GM23248 (cell line): ENCODE data around the gene RHAG. TPM values are rescaled to one million over a fixed set of nuclear protein-coding genes. Genes with fewer than 3 reads are reported as not detected.
"Not testable (repeated sequence)": the region's sequence is repeated elsewhere in the genome, so short reads cannot be mapped to it uniquely, and the experiment has no call there.

Experiments
- DNase-seq: peaks from one replicate; pipeline ENCODE4 v3.0.0-alpha.2; 2015
- H2AFZ ChIP-seq: fragments of 200-600 bp; sonication (generic); 2 replicates; pipeline ENCODE4 v1.6.1; 2016; ENCODE audit warnings: antibody characterized with exemption
- H3F3A ChIP-seq: fragments of 200-600 bp; sonication (generic); 2 replicates; pipeline ENCODE4 v1.6.1; 2016; ENCODE audit warnings: mild to moderate bottlenecking, antibody characterized with exemption, mixed run types; ENCODE audit not compliant: insufficient read depth
- H3K27ac ChIP-seq: fragments of 200-600 bp; sonication (generic); 2 replicates; pipeline ENCODE4 v1.5.1; 2016; ENCODE audit warnings: mild to moderate bottlenecking
- H3K27me3 ChIP-seq: fragments of 200-600 bp; sonication (generic); replicated peaks from 2 replicates; pipeline ENCODE4 v1.6.1; 2016; ENCODE audit warnings: mild to moderate bottlenecking; ENCODE audit not compliant: insufficient read depth
- H3K36me3 ChIP-seq: fragments of 200-600 bp; sonication (generic); 2 replicates; pipeline ENCODE4 v1.6.1; 2016; ENCODE audit warnings: low read depth, mild to moderate bottlenecking
- H3K4me1 ChIP-seq: fragments of 200-600 bp; sonication (generic); 2 replicates; pipeline ENCODE4 v1.6.1; 2016; ENCODE audit warnings: mild to moderate bottlenecking; ENCODE audit not compliant: insufficient read depth
- H3K4me2 ChIP-seq: fragments of 200-600 bp; sonication (generic); one replicate; pipeline ENCODE4 v1.6.1; 2016; ENCODE audit warnings: mild to moderate bottlenecking; ENCODE audit not compliant: unreplicated experiment
- H3K4me3 ChIP-seq: fragments of 200-600 bp; sonication (generic); 2 replicates; pipeline ENCODE4 v1.5.1; 2016; ENCODE audit warnings: mild to moderate bottlenecking
- H3K79me2 ChIP-seq: fragments of 200-600 bp; sonication (generic); 2 replicates; pipeline ENCODE4 v1.6.1; 2016; ENCODE audit warnings: mild to moderate bottlenecking; ENCODE audit not compliant: insufficient read depth
- H3K9ac ChIP-seq: fragments of 200-600 bp; sonication (generic); 2 replicates; pipeline ENCODE4 v1.6.1; 2016; ENCODE audit warnings: mild to moderate bottlenecking
- H3K9me2 ChIP-seq: fragments of 200-600 bp; sonication (generic); 2 replicates; pipeline ENCODE4 v1.6.1; 2016; ENCODE audit warnings: mixed run types, mild to moderate bottlenecking, moderate library complexity; ENCODE audit not compliant: insufficient read depth
- H3K9me3 ChIP-seq: fragments of 200-600 bp; sonication (generic); one replicate; pipeline ENCODE4 v1.6.1; 2017; ENCODE audit warnings: low read depth
- H4K20me1 ChIP-seq: fragments of 200-600 bp; sonication (generic); 2 replicates; pipeline ENCODE4 v1.6.0; 2016; ENCODE audit not compliant: insufficient read depth
- EZH2 ChIP-seq: fragments of 200-600 bp; sonication (generic); IDR thresholded peaks from 2 replicates; pipeline ENCODE4 v1.6.1; 2018; ENCODE audit warnings: antibody characterized with exemption, mild to moderate bottlenecking; ENCODE audit not compliant: insufficient read depth, poor library complexity, severe bottlenecking
- EZH2phosphoT487 ChIP-seq: fragments of 200-600 bp; sonication (generic); IDR thresholded peaks from 2 replicates; pipeline ENCODE4 v1.6.1; 2018; ENCODE audit warnings: antibody characterized with exemption, moderate library complexity, mild to moderate bottlenecking, low read depth; ENCODE audit not compliant: insufficient read depth
- WGBS, 2 experiments: methylation state at CpG; one replicate each; pipeline ENCODE4 v1.1.6; 2015 to 2017; ENCODE audit warnings: low lambda C conversion rate in 2 of 2, low coverage in 1 of 2; ENCODE audit errors: missing lambda C conversion rate in 2 of 2; 5-methylcytosine and 5-hydroxymethylcytosine counted together
- in situ Hi-C: fragments of 300-500 bp; cut with MboI; formaldehyde crosslinking; loops from 2 replicates; pipeline ENCODE4 v1.15.0; 2020
- polyA plus RNA-seq: library from polyadenylated mRNA; unstranded; fragments of >200 nt; fragmentation: Nextera tagmentation; extraction: Ambion mirVana; gene quantifications from 2 replicates; pipeline ENCODE4 v1.2.1, GENCODE V29; 2016
- total RNA-seq: library from RNA; depleted of rRNA; stranded (reverse); fragments of >200 nt; shearing (Covaris generic); gene quantifications from 2 replicates; pipeline ENCODE4 v1.2.3, GENCODE V29; 2014

The RHAG gene
- total and polyA plus RNA-seq, 2 experiments from 2014 or later, result not detected

GRCh38 chr6:49632727-49633126 is 3.9 kb downstream of the RHAG start:
- H3F3A ChIP-seq, result no peaks in the 10 kb centered on the region
- H3K4me1 ChIP-seq, result no peaks in the 10 kb centered on the region
- no peak for DNase-seq
- TF ChIP-seq EZH2 (no peak), EZH2phosphoT487 (no peak)
- H3K4me2 ChIP-seq, result no peak overlapping the region
- WGBS, 2 experiments, result 23 to 28% methylated on average over 3 of the region's 3 CpGs
- no peaks in the 10 kb centered on the region for H3K27me3 ChIP-seq
- no peaks in the 10 kb centered on the region for H3K79me2 ChIP-seq
- H3K4me3 ChIP-seq, result no peak overlapping the region
- H3K9me3 ChIP-seq, result no peaks in the 10 kb centered on the region
- no peak overlapping the region for H2AFZ ChIP-seq
- H3K9me2 ChIP-seq, result no peaks in the 10 kb centered on the region
- H4K20me1 ChIP-seq, result no peaks in the 10 kb centered on the region
- no peaks in the 10 kb centered on the region for H3K36me3 ChIP-seq
- H3K27ac ChIP-seq, result no peak overlapping the region
- no peak overlapping the region for H3K9ac ChIP-seq
- in situ Hi-C loops, result no loop called here

DNA sequence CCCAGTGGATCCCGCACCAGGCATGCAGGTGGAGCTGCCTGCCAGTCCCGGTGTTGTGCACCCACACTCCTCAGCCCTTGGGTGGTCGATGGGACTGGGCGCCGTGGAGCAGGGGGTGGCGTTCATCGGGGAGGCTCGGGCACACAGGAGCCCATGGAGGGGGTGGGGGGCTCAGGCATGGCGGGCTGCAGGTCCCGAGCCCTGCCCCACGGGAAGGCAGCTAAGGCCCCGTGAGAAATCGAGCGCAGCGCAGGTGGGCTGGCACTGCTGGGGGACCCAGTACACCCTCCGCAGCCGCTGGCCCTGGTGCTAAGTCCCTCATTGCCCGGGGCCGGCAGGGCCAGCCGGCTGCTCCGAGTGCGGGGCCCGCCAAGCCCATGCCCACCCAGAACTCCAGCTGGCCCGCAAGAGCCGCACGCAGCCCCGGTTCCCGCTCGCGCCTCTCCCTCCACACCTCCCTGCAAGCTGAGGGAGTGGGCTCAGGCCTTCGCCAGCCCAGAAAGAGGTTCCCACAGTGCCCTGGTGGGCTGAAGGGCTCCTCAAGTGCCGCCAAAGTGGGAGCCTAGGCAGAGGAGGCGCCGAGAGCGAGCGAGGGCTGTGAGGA is 7.1 kb downstream of the RHAG start:
- not testable (repeated sequence) for H3K4me1 ChIP-seq

DNA sequence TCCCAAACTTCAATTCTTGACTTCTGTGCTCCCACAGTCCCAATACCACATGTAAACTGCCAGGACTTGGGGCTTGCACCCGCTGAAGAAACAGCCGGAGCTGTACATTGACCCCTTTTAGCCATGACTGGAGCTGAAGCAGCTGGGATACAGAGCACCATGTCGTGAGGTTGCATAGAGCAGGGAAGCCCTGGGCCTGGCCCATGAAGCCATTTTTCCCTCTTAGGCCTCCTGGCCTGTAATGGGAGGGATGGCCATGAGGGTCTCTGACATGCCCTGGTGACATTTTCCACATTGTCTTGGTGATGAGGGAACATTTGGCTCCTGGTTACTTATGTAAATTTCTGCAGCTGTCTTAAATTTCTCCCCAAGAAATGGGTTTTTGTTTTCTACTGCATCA is 9.8 kb downstream of the RHAG start:
- no peaks in the 10 kb centered on the region for H3K27me3 ChIP-seq
- H3K27ac ChIP-seq, result no peak overlapping the region
- H3K9ac ChIP-seq, result no peak overlapping the region
- WGBS, 2 experiments, result 37 to 38% methylated on average over 3 of the region's 3 CpGs
- no peaks in the 10 kb centered on the region for H3K9me2 ChIP-seq
- H3K9me3 ChIP-seq, result no peaks in the 10 kb centered on the region
- H3K4me2 ChIP-seq, result no peak overlapping the region
- no peaks in the 10 kb centered on the region for H3K4me1 ChIP-seq
- DNase-seq, result no peak
- H3K79me2 ChIP-seq, result no peaks in the 10 kb centered on the region
- TF ChIP-seq EZH2phosphoT487 (no peak), EZH2 (no peak)
- H4K20me1 ChIP-seq, result no peaks in the 10 kb centered on the region
- no peak overlapping the region for H3K4me3 ChIP-seq
- H3F3A ChIP-seq, result no peaks in the 10 kb centered on the region
- H2AFZ ChIP-seq, result no peak overlapping the region
- in situ Hi-C loops, result loop anchor here (10.0 kb wide), 1 partner anchor 218 kb away; no protein-coding TSS in a partner anchor
- no peaks in the 10 kb centered on the region for H3K36me3 ChIP-seq

More for the DNA sequence above, 7.1 kb downstream of the RHAG start:
- H3K4me2 ChIP-seq, H3F3A ChIP-seq, H3K79me2 ChIP-seq, H2AFZ ChIP-seq, H3K9ac ChIP-seq, DNase-seq, H3K36me3 ChIP-seq, H4K20me1 ChIP-seq, H3K27ac ChIP-seq, H3K9me2 ChIP-seq, H3K27me3 ChIP-seq, H3K9me3 ChIP-seq, H3K4me3 ChIP-seq: not testable (repeated sequence)
- in situ Hi-C loops, result loop anchor here (10.0 kb wide), 1 partner anchor 215 kb away; no protein-coding TSS in a partner anchor
- WGBS, 2 experiments, result 60 to 68% methylated on average over 23 to 28 of the region's 36 CpGs

GRCh38 chr6:49618257-49618656 is 18.4 kb downstream of the RHAG start:
- DNase-seq, result no peak
- Histone ChIP-seq H3K9ac (no peak overlapping the region), H3F3A (no peaks in the 10 kb centered on the region), H3K79me2 (no peaks in the 10 kb centered on the region), H2AFZ (no peak overlapping the region), H3K4me3 (no peak overlapping the region), H3K9me2 (no peaks in the 10 kb centered on the region), H3K27ac (no peak overlapping the region), H3K27me3 (no peaks in the 10 kb centered on the region; the same call in 1 of the 2 replicates), H3K9me3 (no peaks in the 10 kb centered on the region), H3K4me1 (no peaks in the 10 kb centered on the region), H3K4me2 (no peak overlapping the region), H4K20me1 (no peaks in the 10 kb centered on the region), H3K36me3 (no peaks in the 10 kb centered on the region)
- no peak for TF ChIP-seq EZH2
- TF ChIP-seq EZH2phosphoT487, result no peak
- in situ Hi-C loops, result no loop called here

DNA sequence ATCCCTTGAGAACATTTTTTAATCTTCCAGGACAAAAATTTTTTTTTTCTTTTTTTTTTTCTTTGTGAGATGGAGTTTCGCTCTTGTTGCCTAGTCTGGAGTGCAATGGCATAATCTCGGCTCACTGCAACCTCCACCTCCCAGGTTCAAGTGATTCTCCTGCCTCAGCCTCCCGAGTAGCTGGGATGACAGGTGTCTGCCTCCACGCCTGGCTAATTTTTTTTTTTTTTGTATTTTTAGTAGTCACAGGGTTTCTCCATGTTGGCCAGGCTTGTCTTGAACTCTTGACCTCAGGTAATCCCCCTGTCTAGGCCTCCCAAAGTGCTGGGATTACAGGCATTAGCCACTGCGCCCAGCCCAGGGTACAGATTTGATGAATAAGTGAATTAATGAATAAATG is 22.5 kb downstream of the RHAG start:
- H3K36me3 ChIP-seq, H3K9me3 ChIP-seq, DNase-seq, H4K20me1 ChIP-seq, H3K4me3 ChIP-seq, H3K4me1 ChIP-seq, in situ Hi-C loops, H3K9me2 ChIP-seq, H3F3A ChIP-seq, H3K9ac ChIP-seq, H3K4me2 ChIP-seq, H2AFZ ChIP-seq, H3K79me2 ChIP-seq, H3K27ac ChIP-seq: not testable (repeated sequence)
- 14 to 18% methylated on average over 5 of the region's 5 CpGs for WGBS, 2 experiments
- H3K27me3 ChIP-seq, result peaks cover 15% of the 10 kb centered on the region
